MM.1S (cell line): ENCODE data around the gene SLC22A13.

Experiments used
- EZH2 ChIP-seq: fragments of 300-600 bp; sonication (generic); optimal IDR thresholded peaks from 2 replicates; pipeline ENCODE3; 2017; ENCODE audit warnings: low read depth, mild to moderate bottlenecking, antibody characterized with exemption, low read length, mixed read lengths
- TF ChIP-seq, protein P1 (sequence below): fragments of 300-600 bp; sonication (generic); IDR thresholded peaks from 2 replicates; pipeline ENCODE4 v1.5.1; 2016; ENCODE audit warnings: antibody characterized with exemption, low read length, mixed read lengths

DNA sequence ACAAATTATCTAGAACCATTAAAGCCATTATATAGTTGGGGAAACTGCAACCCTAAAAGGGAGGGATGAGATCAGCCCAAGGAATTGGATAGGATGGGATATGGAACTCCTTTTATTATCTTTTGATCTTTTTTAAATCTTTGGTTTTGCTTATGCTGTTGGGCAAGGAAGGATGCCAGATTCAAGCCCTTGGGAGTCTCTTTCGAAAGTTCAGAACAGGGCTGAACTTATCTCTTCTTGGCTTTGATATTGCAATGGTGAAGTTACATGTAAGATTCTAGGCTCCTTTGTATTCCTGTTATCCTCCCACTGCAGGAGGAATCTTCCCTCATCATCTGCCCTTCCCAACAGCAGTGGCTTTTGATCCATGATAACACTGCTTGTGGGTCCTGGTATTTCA lies 10.0 kb upstream of the SLC22A13 start:
- TF ChIP-seq, protein P1, sequence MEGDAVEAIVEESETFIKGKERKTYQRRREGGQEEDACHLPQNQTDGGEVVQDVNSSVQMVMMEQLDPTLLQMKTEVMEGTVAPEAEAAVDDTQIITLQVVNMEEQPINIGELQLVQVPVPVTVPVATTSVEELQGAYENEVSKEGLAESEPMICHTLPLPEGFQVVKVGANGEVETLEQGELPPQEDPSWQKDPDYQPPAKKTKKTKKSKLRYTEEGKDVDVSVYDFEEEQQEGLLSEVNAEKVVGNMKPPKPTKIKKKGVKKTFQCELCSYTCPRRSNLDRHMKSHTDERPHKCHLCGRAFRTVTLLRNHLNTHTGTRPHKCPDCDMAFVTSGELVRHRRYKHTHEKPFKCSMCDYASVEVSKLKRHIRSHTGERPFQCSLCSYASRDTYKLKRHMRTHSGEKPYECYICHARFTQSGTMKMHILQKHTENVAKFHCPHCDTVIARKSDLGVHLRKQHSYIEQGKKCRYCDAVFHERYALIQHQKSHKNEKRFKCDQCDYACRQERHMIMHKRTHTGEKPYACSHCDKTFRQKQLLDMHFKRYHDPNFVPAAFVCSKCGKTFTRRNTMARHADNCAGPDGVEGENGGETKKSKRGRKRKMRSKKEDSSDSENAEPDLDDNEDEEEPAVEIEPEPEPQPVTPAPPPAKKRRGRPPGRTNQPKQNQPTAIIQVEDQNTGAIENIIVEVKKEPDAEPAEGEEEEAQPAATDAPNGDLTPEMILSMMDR = no peak
- TF ChIP-seq EZH2 = no peak
